ENCODE results near the gene PCYT1A. TPM values are rescaled to one million over a fixed set of nuclear protein-coding genes. Genes with fewer than 3 reads are reported as not detected.

PCYT1A gene
- total RNA-seq, 4 donors from 2014 or later = 55.7 to 62.7 (median 59.3) TPM

GRCh38 chr3:196195664-196196265 lies 91.8 kb downstream of the PCYT1A start:
- Histone ChIP-seq H3K36me3 (no peaks in the 10 kb centered on the region), H3K27ac (replicated peaks in 1 of 4) (no peak overlapping the region), H3K9me3 (no peaks in the 10 kb centered on the region), H3K27me3 (no peaks in the 10 kb centered on the region), H3K4me3 (no peak overlapping the region), H3K4me1 (peaks cover 0 to 12% (median 6%) of the 10 kb centered on the region in 4 donors)
- 92% methylated on average over 13 of the region's 14 CpGs for WGBS
- DNase-seq (ENCODE audit: extremely low spot score) = no peak
- intact Hi-C loops (cut with DNase I) = loop anchor here (2.0 kb wide), 1 partner anchor 123 kb away; no protein-coding TSS in a partner anchor
- no peak for TF ChIP-seq CTCF (IDR thresholded peaks at IDR 0.05)
- no peak for TF ChIP-seq POLR2A (IDR thresholded peaks at IDR 0.05; ENCODE audit: low read depth)
- no peak for TF ChIP-seq POLR2AphosphoS5 (IDR thresholded peaks at IDR 0.05)
- TF ChIP-seq EP300 (IDR thresholded peaks at IDR 0.05) = no peak

GRCh38 chr3:196194542-196194915 lies 93.0 kb downstream of the PCYT1A start:
- Histone ChIP-seq H3K4me3 (no peak overlapping the region), H3K36me3 (no peaks in the 10 kb centered on the region), H3K4me1 (peaks cover 0 to 12% (median 6%) of the 10 kb centered on the region in 4 donors), H3K27ac (replicated peaks in 1 of 4) (no peak overlapping the region), H3K27me3 (no peaks in the 10 kb centered on the region), H3K9me3 (no peaks in the 10 kb centered on the region)
- DNase-seq (ENCODE audit: extremely low spot score) = no peak
- WGBS = 93% methylated on average over 2 of the region's 5 CpGs
- TF ChIP-seq CTCF (IDR thresholded peaks at IDR 0.05) (no peak), POLR2A (IDR thresholded peaks at IDR 0.05; ENCODE audit: low read depth) (no peak), EP300 (IDR thresholded peaks at IDR 0.05) (no peak), POLR2AphosphoS5 (IDR thresholded peaks at IDR 0.05) (no peak)
- intact Hi-C loops (cut with DNase I) = no loop called here

GRCh38 chr3:196193736-196194541 lies 93.6 kb downstream of the PCYT1A start:
- Histone ChIP-seq H3K4me3 (no peak overlapping the region), H3K36me3 (no peaks in the 10 kb centered on the region), H3K27ac (replicated peaks in 1 of 4) (no peak overlapping the region), H3K9me3 (no peaks in the 10 kb centered on the region), H3K27me3 (no peaks in the 10 kb centered on the region), H3K4me1 (peaks cover 0 to 12% (median 6%) of the 10 kb centered on the region in 4 donors)
- TF ChIP-seq POLR2AphosphoS5 (IDR thresholded peaks at IDR 0.05) = no peak
- TF ChIP-seq EP300 (IDR thresholded peaks at IDR 0.05) = no peak
- TF ChIP-seq CTCF (IDR thresholded peaks at IDR 0.05) = no peak
- no peak for TF ChIP-seq POLR2A (IDR thresholded peaks at IDR 0.05; ENCODE audit: low read depth)
- no peak for DNase-seq (ENCODE audit: extremely low spot score)
- intact Hi-C loops (cut with DNase I) = no loop called here
- WGBS = 80% methylated on average over 5 of the region's 13 CpGs

GRCh38 chr3:196193133-196193735 lies 94.3 kb downstream of the PCYT1A start:
- Histone ChIP-seq H3K4me3 (no peak overlapping the region), H3K36me3 (no peaks in the 10 kb centered on the region), H3K4me1 (peaks cover 0 to 12% (median 6%) of the 10 kb centered on the region in 4 donors), H3K27ac (replicated peaks in 1 of 4) (no peak overlapping the region), H3K9me3 (no peaks in the 10 kb centered on the region), H3K27me3 (no peaks in the 10 kb centered on the region)
- intact Hi-C loops (cut with DNase I) = no loop called here
- TF ChIP-seq CTCF (IDR thresholded peaks at IDR 0.05) (no peak), POLR2AphosphoS5 (IDR thresholded peaks at IDR 0.05) (no peak), POLR2A (IDR thresholded peaks at IDR 0.05; ENCODE audit: low read depth) (no peak), EP300 (IDR thresholded peaks at IDR 0.05) (no peak)
- WGBS = 83% methylated on average over 6 of the region's 15 CpGs
- no peak for DNase-seq (ENCODE audit: extremely low spot score)
